WTC11 (cell line): ENCODE data around the gene RMRP. TPM values are rescaled to one million over a fixed set of nuclear protein-coding genes. Genes with fewer than 3 reads are reported as not detected.

ENCODE experiments used
- ATAC-seq: fragments of 200-7000 bp; cut with Tn5 transposase; 2 replicates; pipeline ENCODE4 v1.10.0; 2021; ENCODE audit warnings: mild to moderate bottlenecking, moderate library complexity
- CTCF ChIA-PET: fragments of 300-600 bp; sonication (Branson Sonifier 250); formaldehyde crosslinking; loops from one replicate; lab custom pipeline; 2021; ENCODE audit warnings: antibody characterized with exemption; lab: Charles Lee
- POLR2A ChIA-PET: fragments of 350-600 bp; sonication (Branson Sonifier 250); formaldehyde crosslinking; loops from one replicate; lab custom pipeline; 2021; ENCODE audit warnings: antibody characterized with exemption; lab: Charles Lee
- DNase-seq: peaks from one replicate; pipeline ENCODE4 v3.0.0; 2021; ENCODE audit warnings: low spot score
- H3K27ac Mint-ChIP-seq: 2 replicates; pipeline ENCODE4 v1.8.0; 2021; ENCODE audit warnings: mixed read lengths
- H3K27me3 Mint-ChIP-seq: 2 replicates; pipeline ENCODE4 v1.8.0; 2021; ENCODE audit warnings: low read depth, mild to moderate bottlenecking, moderate library complexity, mixed read lengths
- H3K36me3 Mint-ChIP-seq: 2 replicates; pipeline ENCODE4 v1.8.0; 2021; ENCODE audit warnings: mixed read lengths
- H3K4me1 Mint-ChIP-seq: 2 replicates; pipeline ENCODE4 v1.8.0; 2022; ENCODE audit warnings: mixed read lengths
- H3K4me3 Mint-ChIP-seq: 2 replicates; pipeline ENCODE4 v1.8.0; 2021; ENCODE audit warnings: mild to moderate bottlenecking, moderate library complexity, mixed read lengths
- H3K9me3 Mint-ChIP-seq: 2 replicates; pipeline ENCODE4 v1.8.0; 2021; ENCODE audit warnings: mixed read lengths
- CREB1 ChIP-seq: sonication (generic); formaldehyde crosslinking; IDR thresholded peaks from 2 replicates; pipeline ENCODE4 v1.8.0; 2023; ENCODE audit warnings: mild to moderate bottlenecking, missing genetic modification reagents
- CTCF ChIP-seq: fragments of 200-600 bp; IDR thresholded peaks from 2 replicates; pipeline ENCODE4 v1.8.0; 2022; ENCODE audit warnings: antibody characterized with exemption
- E2F5 ChIP-seq: sonication (generic); formaldehyde crosslinking; IDR thresholded peaks from 2 replicates; pipeline ENCODE4 v1.8.1; 2022; ENCODE audit warnings: mild to moderate bottlenecking, moderate library complexity, missing genetic modification reagents
- GABPB1 ChIP-seq: sonication (generic); formaldehyde crosslinking; IDR thresholded peaks from 2 replicates; pipeline ENCODE4 v1.8.1; 2023; ENCODE audit warnings: mild to moderate bottlenecking, missing genetic modification reagents
- HMGA2 ChIP-seq: fragments of 250-450 bp; sonication (Bioruptor Pico); IDR thresholded peaks from 2 replicates; pipeline ENCODE4 v1.4.0; 2021; ENCODE audit warnings: mild to moderate bottlenecking, moderate library complexity
- HMGXB4 ChIP-seq: sonication (generic); formaldehyde crosslinking; IDR thresholded peaks from 2 replicates; pipeline ENCODE4 v1.8.1; 2023; ENCODE audit warnings: mild to moderate bottlenecking, moderate library complexity, missing genetic modification reagents
- IRF2 ChIP-seq: sonication (generic); formaldehyde crosslinking; IDR thresholded peaks from 2 replicates; pipeline ENCODE4 v1.8.0; 2022; ENCODE audit warnings: low read depth, missing genetic modification reagents, borderline replicate concordance
- MAX ChIP-seq: sonication (generic); formaldehyde crosslinking; IDR thresholded peaks from 2 replicates; pipeline ENCODE4 v1.8.0; 2022; ENCODE audit warnings: mild to moderate bottlenecking, missing genetic modification reagents
- MYBL2 ChIP-seq: sonication (generic); formaldehyde crosslinking; IDR thresholded peaks from 2 replicates; pipeline ENCODE4 v1.8.1; 2023; ENCODE audit warnings: mild to moderate bottlenecking, moderate library complexity, missing genetic modification reagents
- NFYB ChIP-seq: sonication (generic); formaldehyde crosslinking; conservative IDR thresholded peaks from 2 replicates; pipeline ENCODE4 v1.8.0; 2022; ENCODE audit warnings: low read depth, missing genetic modification reagents
- NR1H2 ChIP-seq: sonication (generic); formaldehyde crosslinking; IDR thresholded peaks from 2 replicates; pipeline ENCODE4 v1.9.0; 2021; ENCODE audit warnings: mild to moderate bottlenecking, moderate library complexity, missing genetic modification reagents
- NR2C2 ChIP-seq: sonication (generic); formaldehyde crosslinking; IDR thresholded peaks from 2 replicates; pipeline ENCODE4 v1.8.0; 2022; ENCODE audit warnings: mild to moderate bottlenecking, missing genetic modification reagents
- SOX15 ChIP-seq: fragments of 250-450 bp; sonication (Bioruptor Pico); IDR thresholded peaks from 2 replicates; pipeline ENCODE4 v1.9.0; 2021; ENCODE audit warnings: mild to moderate bottlenecking
- TCF7 ChIP-seq: sonication (generic); formaldehyde crosslinking; IDR thresholded peaks from 2 replicates; pipeline ENCODE4 v1.8.0; 2022; ENCODE audit warnings: mild to moderate bottlenecking, low read depth, missing genetic modification reagents, moderate library complexity
- ZBTB21 ChIP-seq: sonication (generic); formaldehyde crosslinking; IDR thresholded peaks from 2 replicates; pipeline ENCODE4 v1.8.1; 2023; ENCODE audit warnings: mild to moderate bottlenecking, missing genetic modification reagents, borderline replicate concordance
- ZNF121 ChIP-seq: sonication (generic); formaldehyde crosslinking; IDR thresholded peaks from 2 replicates; pipeline ENCODE4 v1.8.0; 2023; ENCODE audit warnings: missing genetic modification reagents
- total RNA-seq: library from RNA; stranded (reverse); gene quantifications from 3 replicates; pipeline ENCODE4 v1.2.3, GENCODE V29; 2021

The RMRP gene
- total RNA-seq, 1 experiment from 2014 or later, result 25,958 TPM

GRCh38 chr9:35611230-35611797 lies 46.5 kb downstream of the RMRP start:
- Mint-ChIP-seq H3K27ac (no peak overlapping the region), H3K36me3 (no peaks in the 10 kb centered on the region), H3K9me3 (no peaks in the 10 kb centered on the region), H3K4me1 (peaks cover 9% of the 10 kb centered on the region), H3K4me3 (no peak overlapping the region), H3K27me3 (peaks cover 36% of the 10 kb centered on the region)
- POLR2A ChIA-PET, result interaction anchor here (0.6 to 0.7 kb wide), 2 partner anchors 337 to 450 kb away, joined by 3 read pairs; no protein-coding TSS in a partner anchor
- CTCF ChIA-PET, result interaction anchor here (0.6 to 3.1 kb wide), 46 partner anchors 9 to 932 kb away, joined by 3 to 42 read pairs (median 5); partner anchors contain the start of genes ARHGEF39, CCDC107, CREB3 and HINT2
- peak; percentile 87 for ATAC-seq
- DNase-seq, result peak; percentile 63
- TF ChIP-seq ZBTB21 (CRISPR knock-in tag) (no peak), SOX15 (CRISPR knock-in tag) (no peak), CTCF (peak; percentile 52), E2F5 (CRISPR knock-in tag) (no peak)

GRCh38 chr9:35609820-35610163 lies 48.0 kb downstream of the RMRP start:
- Mint-ChIP-seq H3K36me3 (no peaks in the 10 kb centered on the region), H3K4me3 (no peak overlapping the region), H3K4me1 (peaks cover 5% of the 10 kb centered on the region; the same call in 1 of the 2 replicates)
- ATAC-seq, result no peak
- TF ChIP-seq MYBL2 (no peak), HMGA2 (no peak), ZNF121 (no peak), GABPB1 (no peak), NR1H2 (CRISPR knock-in tag) (no peak), NR2C2 (CRISPR knock-in tag) (no peak), MAX (CRISPR knock-in tag) (no peak), NFYB (CRISPR knock-in tag) (no peak), TCF7 (CRISPR knock-in tag) (no peak), HMGXB4 (CRISPR knock-in tag) (no peak)
- TF ChIP-seq, all 79 proteins: peak for 0
- Mint-ChIP-seq H3K9me3 (no peaks in the 10 kb centered on the region), H3K27ac (no peak overlapping the region), H3K27me3 (peaks cover 21% of the 10 kb centered on the region)
- POLR2A ChIA-PET, result no interaction called here
- CTCF ChIA-PET, result interaction anchor here (1.0 to 3.1 kb wide), 5 partner anchors 10 to 120 kb away, joined by 3 to 42 read pairs (median 4); partner anchors contain the start of gene RUSC2
- DNase-seq, result no peak

- CTCF ChIA-PET, result interaction anchor here (1.2 to 2.6 kb wide), 5 partner anchors 8 to 119 kb away, joined by 3 to 13 read pairs (median 3); partner anchors contain the start of gene RUSC2
- H3K36me3 Mint-ChIP-seq, result no peaks in the 10 kb centered on the region
- ATAC-seq (no peak), DNase-seq (no peak)
- H3K27ac Mint-ChIP-seq, result no peak overlapping the region
- H3K27me3 Mint-ChIP-seq, result peaks cover 15% of the 10 kb centered on the region
- peaks cover 5% of the 10 kb centered on the region; the same call in 1 of the 2 replicates for H3K4me1 Mint-ChIP-seq
- TF ChIP-seq CREB1 (CRISPR knock-in tag), result no peak
- TF ChIP-seq IRF2 (CRISPR knock-in tag), result no peak
- no peak for TF ChIP-seq HMGA2
- no peak overlapping the region for H3K4me3 Mint-ChIP-seq
- H3K9me3 Mint-ChIP-seq, result no peaks in the 10 kb centered on the region
- POLR2A ChIA-PET, result no interaction called here
Measured at GRCh38 chr9:35609001-35609819, 48.6 kb downstream of the RMRP start.
